GM04503 (cell line): ENCODE data around the gene KBTBD4.
"Not testable (repeated sequence)": the region's sequence is repeated elsewhere in the genome, so short reads cannot be mapped to it uniquely, and the experiment has no call there.

Experiments used
- DNase-seq: peaks from one replicate; pipeline ENCODE4 v3.0.0-alpha.2; 2012; ENCODE audit warnings: low read depth

The KBTBD4 gene

DNA sequence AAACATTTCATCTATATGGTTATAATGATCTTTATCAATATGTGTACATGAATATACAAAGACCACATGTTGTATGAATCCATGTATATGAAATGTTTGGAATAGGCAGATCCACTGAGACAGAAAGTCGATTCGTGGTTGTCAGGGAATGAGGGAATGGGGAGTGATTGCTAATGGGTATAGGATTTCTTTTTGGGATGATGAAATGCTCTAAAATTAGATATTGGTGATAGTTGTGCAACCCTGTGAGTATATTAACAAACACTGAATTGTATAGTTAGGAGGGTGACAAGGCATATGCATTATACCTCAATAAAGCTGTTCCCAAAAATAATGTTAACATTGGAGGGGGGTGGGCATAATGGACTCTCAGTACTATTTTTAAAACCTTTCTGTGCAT is 18.3 kb downstream of the KBTBD4 start:
- DNase-seq: no peak

DNA sequence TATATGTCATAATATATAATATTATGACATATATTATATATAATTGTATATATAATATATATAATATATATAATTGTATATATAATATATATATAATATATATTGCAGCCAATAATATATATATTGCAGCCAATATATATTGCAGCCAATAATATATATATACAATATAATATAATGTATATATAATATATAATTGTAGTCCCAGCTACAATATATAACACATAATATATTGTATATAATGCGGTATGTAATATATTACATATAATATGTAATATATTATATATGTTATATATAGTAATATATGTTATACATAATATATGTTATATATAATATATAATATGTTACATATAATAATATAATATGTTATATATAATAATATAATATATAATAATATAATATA is 20.1 kb downstream of the KBTBD4 start:
- no peak for DNase-seq

DNA sequence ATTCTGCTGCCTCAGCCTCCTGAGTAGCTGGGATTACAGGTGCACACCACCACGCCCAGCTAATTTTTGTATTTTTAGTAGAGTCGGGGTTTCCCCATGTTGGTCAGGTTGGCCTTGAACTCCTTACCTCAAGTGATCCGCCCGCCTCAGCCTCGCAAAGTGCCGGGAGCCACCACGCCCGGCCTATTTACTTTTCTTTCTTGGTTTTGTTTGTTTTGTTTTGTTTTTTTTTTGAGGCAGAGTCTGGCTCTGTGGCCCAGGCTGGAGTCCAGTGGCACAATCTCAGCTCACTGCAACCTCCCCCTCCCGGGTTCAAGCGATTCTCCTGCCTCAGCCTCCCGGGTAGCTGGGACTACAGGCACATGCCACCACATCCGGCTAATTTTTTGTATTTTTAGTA is 21.8 kb downstream of the KBTBD4 start:
- DNase-seq: not testable (repeated sequence)

DNA sequence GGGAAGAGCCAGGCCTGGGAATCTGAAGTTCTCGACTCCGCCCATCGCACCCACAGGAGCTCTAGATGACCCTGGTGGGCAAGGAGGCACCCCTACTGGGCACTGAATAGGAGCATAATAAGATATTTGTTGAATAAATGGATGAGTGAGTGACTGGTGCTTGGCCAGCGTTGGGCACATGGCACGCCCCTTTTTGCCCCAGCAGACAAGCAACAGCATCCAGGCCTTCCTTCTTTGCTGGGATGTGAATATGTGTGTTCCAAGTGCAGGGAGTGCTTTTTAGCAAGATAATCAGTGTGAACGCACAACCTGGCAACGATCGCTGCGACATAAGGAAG is 25.4 kb downstream of the KBTBD4 start:
- DNase-seq: no peak

DNA sequence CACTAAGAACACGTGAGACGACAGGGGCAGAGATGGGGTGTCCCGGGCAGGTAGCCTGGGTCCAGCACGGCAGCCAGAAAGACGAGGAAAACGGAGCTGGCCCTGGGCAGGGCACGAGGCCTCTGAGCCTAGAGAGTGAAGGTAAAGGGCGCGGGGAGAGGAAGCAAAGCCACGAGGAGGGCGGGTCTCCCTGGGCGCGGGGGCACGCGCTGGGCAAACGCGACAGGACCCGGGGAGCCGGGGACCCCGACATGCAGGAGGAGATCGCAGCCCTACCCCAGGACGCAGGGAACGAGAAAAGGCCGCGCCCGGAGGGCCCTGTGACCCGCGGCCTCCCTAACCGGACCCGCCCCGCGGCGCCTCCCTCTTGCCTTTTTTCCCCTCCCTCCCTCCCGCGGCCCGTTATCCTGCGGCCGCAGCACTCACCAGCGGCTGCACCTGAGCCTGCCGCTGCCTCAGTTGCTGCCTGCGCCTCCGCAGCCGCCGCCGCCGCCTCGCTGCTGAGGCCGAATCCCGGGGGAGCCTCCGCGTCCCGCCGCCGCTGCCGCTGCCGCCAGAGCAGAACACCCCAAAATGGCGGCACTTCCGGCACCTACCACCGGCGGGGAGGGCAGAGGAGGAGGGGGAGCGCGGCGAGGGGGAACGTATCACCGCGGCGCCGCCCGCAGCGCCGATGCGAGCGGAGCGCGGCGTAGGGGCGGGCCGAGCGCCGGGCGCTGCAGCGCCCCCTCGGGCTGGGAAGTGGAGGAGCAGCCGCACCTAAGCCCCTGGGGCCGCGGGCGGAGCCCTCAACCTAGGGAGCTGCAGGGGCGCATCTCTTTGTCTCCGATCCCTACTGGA is 26.0 kb downstream of the KBTBD4 start, which contains the start of gene CELF1:
TSS of gene CELF1 (minus strand) at position 567 of the 840 bp plus-strand sequence. CDS start 53,609 bp downstream, outside the sequence.
- DNase-seq: no peak

DNA sequence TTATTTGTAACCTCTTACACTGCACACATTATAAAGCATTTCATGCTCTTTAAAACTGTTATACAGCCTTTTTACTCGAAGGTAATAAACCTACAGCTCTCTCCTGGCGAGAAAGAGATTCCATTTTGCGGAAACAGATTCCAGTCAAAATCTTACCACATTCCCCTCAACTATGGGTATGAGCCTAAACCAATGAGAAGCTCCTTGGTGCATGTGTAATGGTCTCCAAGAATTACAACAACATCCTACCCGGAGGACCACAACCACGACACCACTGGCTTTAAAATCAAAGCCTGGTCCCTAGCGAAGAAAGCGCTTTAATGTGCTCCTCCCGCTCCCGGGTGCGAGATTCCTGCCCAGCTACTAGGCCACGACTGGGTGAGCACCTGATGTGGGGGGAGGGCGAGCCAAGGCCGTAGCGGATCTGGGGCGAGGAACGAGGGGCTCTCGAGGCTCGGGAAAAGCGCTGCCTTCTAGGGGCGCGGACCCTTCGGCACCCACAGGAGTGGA is 26.7 kb downstream of the KBTBD4 start:
- DNase-seq: no peak

DNA sequence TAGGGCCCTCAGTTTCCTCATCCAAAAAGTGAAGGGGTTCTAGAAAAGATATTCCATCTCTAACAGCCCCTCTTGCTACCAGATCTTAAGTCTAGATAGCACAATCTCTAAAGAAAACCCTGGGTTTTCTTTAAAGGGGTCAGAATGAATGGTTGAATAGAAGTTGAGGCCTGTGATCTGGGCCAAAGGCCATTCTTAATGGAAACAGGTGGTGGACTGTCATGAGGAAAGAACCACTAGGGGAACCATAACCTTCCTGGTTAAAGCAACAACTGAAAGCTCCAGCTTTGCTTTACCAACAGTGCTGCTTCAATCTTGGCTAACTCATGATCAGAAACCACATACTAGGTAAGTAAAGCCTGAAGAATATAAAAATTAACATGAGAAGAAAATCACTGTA is 27.7 kb downstream of the KBTBD4 start:
- DNase-seq: no peak

DNA sequence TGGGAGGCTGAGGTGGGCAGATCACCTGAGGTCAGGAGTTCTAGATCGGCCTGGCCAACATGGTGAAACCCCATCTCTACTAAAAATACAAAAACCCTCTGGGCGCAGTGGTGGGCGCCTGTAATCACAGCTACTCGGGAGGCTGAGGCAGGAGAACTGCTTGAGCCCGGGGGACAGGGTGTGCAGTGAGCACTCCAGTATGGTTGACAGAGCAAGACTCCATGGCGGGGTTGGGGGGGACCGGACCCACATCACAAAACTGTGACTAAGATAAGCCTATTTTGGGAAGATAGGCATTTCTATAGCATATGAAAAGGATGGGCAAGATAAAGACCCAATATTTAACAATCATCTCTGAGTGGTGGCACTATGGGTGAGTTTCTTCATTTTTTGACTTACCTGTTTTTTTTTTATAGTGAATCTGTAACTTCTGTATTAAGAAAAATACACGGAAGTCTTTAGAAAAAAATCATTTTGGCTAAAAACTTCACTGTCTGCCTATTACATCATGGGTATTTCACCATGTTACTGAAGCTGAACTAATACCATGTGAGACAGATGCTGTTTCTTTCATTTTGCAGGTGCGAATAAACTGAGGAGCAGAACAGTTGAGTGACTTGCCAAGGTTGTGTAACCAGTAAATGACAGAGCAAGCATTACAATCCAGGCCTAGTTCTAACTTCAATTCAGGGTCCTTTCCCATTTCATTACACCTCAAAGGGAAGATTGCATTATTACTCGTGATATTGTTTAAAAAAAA is 28.3 kb downstream of the KBTBD4 start:
- no peak for DNase-seq

DNA sequence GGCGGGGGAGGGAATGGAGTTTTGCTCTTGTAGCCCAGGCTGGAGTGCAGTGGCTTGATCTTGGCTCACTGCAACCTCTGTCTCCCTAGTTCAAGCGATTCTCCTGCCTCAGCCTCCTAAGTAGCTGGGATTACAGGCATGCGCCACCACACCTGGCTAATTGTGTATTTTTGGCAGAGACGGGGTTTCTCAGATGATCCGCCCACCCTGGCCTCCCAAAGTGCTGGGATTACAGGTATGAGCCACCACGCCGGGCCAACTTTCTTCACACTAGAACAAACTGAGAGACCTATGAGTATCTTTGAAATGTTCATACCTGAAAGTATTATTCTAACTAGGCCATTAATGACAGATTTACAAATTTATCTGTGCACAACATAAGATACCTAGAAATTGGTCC is 32.5 kb downstream of the KBTBD4 start:
- DNase-seq: not testable (repeated sequence)

DNA sequence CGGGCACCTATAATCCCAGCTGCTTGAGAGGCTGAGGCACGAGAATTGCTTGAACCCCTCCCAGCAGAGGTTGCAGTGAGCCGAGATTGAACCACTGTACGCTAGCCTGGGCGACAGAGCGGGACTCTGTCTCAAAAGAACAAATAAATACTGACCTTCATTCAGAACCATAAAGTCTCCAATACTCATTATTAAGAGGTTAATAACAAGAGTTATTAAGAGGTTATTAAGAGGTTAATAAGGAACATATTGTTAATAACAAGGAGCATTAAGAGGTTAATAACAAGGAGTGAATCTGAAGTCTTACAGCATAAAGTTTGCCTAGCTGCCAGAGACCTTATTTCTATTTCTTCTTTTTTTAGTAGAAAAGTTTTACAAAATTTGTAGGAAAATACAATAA is 33.5 kb downstream of the KBTBD4 start:
- no peak for DNase-seq

DNA sequence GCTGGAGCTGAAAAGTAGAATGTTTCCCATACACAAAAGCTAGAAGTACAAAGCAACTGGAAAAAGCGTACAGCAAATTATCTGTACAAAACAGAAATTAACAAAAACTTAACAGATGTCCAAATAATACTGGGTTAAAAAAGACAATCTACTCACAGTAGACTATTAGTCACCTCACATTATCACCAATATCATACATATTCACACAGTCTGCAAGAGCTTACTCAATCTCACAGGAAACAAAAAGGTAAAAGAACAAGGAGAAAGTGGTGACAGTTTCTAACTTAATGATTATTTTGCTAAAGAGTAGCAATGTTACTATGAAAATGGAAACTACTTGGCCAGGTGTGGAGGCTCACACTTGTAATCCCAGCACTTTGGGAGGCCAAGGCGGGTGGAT is 37.7 kb downstream of the KBTBD4 start:
- no peak for DNase-seq

DNA sequence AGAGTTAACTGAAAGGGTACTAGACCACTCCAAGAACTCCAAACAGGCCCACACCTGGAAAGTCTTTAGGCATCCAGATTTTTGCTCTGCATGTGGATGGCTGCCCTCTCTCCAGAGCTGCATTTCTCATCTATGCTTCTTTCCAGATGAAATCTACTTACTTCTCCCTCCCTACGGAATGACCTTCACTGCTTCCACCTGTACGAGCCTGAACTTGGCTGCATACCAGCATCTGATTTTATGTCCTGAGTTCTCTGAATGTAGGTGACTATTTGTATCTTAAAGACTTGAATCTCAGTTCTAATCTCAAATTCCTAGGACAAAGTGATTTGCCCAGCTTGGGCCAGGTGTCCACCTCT is 39.1 kb downstream of the KBTBD4 start:
- no peak for DNase-seq

DNA sequence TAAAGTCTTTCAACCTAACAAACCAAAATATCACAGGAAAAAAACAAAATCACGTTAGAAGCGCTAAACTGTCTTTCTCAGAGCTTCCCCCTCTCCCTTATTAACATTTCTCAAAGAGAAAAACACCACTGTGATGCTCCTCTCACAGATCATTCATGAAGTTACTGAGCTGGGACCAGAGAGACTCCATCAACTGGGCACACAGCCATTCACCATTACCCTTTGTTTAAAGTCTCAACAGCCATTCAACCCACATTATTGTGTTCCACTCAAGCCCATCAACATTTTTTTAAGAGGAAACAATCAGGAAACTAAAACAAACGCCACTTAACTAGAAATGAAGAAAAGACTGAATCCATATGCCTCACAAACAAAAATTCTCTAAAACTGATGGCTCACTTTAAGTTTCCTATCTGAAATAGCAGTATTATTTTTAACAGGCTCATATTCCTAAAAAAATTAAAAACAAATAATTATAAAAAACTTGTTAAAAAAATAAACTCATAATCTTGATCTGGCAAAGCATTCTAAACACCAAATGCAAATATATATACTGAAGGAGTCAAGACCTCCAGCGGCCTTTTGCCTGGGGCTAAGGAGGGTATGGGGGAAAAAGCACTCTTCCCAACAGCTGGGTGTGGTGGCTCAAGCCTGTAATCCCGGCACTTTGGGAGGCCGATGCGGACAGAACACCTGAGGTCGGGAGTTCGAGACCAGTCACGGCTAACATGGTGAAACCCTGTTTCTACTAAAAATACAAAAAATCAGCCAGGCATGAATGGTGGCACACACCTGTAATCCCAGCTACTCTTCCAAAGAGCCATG is 39.8 kb downstream of the KBTBD4 start:
- no peak for DNase-seq

DNA sequence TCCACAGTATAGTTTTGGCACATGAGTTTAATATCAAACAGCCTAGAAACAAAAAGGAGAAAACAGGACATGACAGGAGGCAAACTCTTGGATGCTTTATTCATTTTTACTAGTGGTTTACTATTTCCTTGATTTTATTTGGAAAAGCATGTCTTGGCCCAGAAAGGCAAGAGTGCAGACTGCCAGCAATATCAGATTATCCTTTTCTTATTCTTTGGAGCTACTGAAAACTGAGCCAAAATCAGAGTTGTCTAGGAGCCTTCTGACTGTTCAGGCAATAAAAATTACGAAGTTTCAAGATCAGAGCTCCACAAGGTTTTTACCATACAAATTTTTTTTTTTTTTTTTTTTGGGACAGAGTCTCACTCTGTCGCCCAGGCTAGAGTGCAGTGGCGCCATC is 41.9 kb downstream of the KBTBD4 start:
- no peak for DNase-seq

DNA sequence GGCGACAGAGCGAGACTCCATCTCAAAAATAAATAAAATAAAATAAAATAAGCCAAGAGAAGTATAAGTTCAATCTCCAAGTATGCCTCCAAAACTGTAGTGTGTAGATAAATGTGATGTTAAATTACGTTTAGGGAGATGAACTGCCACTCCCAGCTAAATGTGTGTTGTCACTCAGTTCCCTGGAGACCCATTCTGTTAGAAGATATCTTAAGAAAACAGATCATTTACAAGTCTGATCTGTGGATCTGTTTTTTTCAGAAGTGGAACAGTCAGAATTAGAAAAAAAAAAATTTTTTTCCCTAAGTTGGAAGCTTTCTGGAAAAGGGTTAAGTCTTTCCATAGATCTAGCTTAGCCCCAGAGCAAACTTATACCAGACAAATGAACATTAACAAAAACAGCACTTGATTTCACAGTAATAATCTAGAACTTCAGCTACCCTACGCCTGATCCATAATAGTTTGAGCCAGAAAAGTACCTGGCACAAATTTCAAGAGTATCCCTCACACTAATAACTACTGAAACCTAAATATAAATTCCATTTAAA is 44.0 kb downstream of the KBTBD4 start:
- DNase-seq: no peak

DNA sequence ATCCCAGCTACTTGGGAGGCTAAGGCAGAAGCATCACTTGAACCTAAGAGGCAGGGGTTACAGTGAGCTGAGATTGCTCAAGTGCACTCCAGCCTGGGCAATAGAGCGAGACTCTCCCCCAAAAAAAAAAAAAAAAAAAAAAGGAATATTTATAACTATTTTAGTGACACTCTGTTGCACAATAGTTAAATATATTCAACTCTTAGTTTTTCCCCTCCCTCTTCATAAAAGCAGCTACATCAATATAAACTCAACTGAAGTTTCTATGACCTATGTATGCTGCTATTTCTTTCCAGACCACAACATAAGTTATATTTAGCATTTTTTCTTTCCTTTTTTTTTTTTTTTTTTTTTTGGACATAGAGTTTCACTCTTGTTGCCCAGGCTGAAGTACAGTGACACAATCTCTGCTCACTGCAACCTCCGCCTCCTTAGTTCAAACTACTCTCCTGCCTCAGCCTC is 45.0 kb downstream of the KBTBD4 start:
- DNase-seq: peak; percentile 48

DNA sequence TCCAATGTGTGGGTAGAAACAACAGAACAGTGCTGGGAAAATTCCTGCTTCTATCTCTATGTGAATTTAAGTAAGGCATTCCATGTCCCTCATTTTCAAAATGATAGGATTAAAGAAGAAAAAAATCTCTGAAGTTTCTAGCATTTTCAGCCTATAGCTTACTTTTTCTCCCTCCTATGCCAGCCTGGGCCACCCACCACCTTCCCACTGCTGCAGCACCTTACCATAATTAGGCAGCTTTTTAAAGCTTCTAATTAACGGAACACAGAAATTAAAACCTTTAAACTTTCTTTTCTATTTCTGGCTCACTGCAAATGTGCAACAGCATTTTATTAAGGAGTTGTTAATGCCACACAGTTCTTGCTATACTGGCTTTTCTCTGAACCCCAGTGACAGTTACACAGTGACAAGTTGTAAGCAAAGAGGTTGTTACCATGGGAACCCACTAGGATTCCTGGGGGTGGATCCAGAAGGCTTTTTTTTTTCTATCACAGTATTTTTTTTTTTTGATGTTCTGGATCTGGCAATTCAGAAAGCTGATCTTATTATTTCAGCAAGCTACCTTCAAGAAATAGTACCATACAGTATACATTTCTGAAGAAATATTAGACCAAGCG is 46.1 kb downstream of the KBTBD4 start:
- no peak for DNase-seq

DNA sequence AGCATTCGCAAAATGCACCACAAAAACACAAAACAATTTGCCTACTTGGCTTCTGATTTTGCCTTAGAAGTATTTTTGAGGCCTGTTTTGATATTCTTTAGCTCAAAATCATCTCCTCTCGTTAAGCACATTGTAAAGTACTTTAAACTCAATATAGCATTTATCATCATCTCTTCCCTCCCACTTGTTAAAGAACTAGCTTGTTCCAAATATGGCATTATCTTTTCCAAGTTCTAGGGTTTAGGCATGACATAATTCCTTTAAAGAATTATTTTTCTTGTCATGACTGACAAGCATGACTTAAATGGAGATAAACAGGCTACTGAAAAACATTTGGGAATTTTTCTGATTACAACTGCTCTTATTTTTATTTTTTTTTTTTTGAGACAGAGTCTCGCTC is 47.1 kb downstream of the KBTBD4 start:
- DNase-seq: no peak

DNA sequence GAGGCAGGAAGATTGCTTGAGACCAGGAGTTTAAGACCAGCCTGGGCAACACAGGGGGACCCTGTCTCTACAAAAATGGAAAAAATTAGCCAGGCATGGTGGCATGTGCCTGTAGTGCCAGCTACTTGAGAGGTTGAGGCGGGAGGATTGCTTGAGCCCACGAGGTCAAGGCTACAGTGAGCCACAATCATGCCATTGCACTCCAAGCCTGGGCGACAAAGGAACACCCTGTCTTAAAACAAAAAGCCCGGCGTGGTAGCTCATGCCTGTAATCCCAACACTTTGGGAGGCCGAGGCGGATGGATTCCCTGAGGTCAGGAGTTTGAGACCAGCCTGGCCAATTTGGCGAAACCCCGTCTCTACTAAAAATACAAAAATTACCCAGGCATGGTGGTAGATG is 48.0 kb downstream of the KBTBD4 start:
- not testable (repeated sequence) for DNase-seq

DNA sequence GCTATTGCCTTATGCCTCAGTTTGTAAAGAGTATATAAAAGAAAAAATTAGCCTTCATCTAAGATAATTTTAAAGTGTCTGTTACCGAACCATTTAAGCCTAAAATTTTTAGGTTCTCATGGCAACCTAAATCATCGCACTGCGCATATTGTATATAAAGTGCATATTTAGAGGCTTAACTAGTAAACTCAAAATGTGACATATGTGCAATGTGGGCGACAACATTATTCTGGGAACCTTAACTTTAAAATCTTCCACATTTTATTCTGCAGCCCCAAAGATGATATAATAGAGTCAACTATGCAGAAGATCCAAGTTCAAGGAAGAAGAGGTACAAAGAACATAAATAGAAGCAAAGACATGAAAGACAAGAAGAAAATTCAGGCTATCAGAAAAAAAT is 48.8 kb downstream of the KBTBD4 start:
- DNase-seq: no peak

DNA sequence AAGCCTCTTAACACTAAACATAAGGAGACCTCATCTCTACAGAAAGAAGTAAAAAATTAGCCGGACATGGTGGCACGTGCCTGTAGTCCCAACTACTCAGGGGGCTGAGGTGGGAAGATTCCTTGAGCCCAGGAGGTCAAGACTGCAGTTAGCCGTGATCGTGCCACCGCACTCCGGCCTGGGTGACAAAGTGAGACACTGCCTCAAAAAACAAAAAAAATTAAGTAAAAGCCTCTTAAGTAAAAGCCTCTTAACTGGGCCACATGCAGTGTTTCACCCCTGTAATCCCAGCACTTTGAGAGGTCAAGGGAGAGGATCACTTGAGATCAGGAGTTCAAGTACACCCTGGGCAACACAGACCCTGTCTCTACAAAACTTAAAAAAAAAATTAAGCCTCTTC is 51.6 kb downstream of the KBTBD4 start:
- no peak for DNase-seq

DNA sequence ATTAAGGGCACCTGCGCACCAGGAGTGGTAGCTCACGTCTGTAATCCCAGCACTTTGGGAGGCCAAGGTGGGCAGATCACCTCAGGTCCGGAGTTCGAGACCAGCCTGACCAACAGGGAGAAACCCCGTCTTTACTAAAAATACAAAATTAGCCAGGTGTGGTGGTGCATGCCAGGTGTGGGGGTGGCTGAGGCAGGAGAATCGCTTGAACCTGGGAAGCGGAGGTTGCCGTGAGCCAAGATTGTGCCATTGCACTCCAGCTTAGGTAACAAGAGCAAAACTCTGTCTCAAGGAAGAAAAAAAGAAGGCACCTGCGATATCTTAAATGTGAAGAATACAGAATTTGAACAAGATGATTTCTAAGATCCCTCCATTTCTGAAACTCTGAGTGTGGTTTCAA is 52.7 kb downstream of the KBTBD4 start:
- not testable (repeated sequence) for DNase-seq
